Stimulated activated CD4-positive, alpha-beta T cell treated with anti-CD3 and anti-CD28 coated beads, Interleukin-2, amount 100 ng/mL, for 24 hours (primary cell): Measurements from ENCODE around the gene ARHGAP22.
A peak's percentile ranks its signal among the peaks of the same experiment; 100 is the strongest.

Source experiments
- DNase-seq, 2 donors: peaks; one replicate each; pipeline ENCODE4 v3.0.0-alpha.2; 2020

The ARHGAP22 gene

DNA sequence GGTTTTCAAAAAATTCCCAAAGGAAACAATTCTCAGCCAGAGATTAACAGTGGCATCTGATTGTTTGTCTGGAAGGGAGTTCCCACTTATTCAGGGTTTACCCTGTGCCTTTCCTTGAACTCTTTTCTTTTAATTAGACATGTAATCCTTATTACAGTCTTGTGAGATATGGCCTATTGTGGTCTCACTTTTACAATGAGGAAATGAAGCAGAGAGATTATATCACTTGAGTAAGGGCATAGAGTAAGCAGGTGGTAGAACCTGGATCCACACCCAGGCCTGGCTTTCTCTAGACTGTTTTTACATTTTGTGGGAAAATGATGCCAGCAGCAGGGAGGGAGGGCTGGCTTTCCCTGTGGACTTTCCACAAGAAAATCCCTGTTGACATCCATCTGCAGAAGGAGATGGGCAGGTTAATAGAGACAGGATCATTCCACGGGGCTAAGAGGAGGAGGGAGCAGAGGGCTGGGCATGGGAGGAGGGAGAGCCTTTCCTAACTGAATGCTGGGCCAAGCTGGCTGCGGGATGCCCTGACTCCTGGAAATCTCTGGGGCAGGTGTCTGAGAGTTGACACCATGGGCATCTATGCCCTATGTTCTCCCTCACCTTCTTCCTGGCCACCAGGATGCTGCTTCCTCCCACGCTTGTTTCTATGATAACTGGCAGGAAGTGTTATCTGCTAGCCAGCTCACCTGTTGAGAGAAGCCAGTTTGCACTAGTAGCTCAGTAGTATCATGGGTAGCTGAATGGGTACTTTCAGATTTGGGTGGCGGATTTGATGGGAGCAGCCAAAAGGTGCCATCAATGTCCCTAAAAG is 28.7 kb upstream of the ARHGAP22 start:
- DNase-seq, result no peak

DNA sequence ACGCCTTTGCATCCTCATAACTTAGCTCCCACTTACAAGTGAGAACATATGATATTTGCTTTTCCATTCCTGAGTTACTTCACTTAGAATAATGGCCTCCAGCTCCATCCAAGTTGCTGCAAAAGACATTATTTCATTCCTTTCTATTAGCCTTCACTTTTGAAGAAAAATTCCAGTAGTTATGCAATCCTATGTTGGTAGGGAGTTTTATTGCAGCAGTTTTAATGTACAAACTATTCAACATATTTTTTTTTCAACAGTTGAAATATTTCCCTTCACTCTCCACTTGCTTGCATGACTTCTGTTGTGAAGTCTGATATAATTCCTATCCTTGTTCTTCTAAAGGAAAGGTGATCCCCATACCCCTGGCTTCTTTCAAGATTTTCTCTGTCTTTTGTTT is 27.3 kb upstream of the ARHGAP22 start:
- no peak for DNase-seq

DNA sequence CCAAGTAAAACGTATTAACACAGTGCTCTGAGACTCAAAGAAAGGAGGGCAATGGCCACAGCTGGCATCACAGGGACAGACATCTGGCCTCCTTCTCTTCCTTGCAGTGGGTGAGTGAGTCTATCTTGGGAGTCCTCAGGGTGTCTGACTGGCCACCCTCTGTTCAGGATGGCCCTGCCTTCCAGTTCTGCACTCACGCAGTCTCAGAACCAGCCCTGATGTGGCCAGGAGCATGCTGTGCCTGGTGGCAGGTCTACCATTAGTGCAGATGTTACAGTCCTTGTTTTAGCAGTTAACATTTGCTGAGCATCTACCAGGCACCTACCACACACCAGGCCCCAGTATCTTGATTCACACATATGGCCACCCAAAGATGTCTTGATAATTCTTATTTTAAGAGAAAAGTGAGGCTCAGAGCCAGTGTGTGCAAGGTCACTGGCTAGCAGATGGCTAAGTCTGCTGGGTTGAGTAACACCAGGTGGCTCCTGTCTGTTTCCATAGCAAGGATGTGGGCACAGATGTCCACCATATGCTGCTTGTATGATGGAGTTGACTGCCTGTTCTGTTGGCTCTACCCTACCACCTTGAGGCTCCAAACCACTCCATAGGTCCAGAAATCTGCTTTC is 23.2 kb upstream of the ARHGAP22 start:
- no peak for DNase-seq

DNA sequence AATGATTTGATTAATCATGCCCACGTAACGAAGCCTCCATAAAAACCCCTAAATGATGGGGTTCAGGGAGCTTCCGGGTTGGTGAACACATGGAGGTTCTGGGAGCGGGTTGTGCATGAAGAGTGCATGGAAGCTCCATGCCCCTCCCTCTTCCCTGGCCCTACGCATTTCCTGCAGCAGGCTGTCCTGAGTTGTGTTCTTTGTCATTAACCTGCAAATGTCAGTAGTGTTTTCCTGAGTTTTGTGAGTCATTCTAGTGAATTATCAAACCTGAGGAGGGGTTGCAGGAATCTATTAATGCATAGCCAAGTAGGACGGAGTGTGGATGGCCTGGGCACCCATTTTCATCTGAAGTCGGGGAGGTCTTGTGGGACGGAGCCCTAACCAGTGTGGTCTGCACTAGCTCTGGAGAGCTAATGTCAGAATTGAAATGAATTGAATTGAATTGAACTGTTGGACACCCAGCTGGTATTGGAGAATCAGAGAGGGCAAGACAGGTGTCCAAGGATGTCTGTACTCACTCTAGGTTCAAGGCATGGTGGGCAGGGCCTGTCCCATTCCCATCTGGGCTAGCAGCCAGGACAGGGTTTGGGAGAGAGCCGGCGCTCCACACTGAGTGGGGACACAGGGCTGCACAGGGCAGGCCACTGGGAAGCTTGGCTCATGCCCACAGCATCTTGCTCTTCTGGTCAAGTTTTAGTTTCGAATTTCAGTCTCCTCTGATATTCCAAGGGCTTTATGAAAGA is 22.3 kb upstream of the ARHGAP22 start:
- DNase-seq, result no peak

DNA sequence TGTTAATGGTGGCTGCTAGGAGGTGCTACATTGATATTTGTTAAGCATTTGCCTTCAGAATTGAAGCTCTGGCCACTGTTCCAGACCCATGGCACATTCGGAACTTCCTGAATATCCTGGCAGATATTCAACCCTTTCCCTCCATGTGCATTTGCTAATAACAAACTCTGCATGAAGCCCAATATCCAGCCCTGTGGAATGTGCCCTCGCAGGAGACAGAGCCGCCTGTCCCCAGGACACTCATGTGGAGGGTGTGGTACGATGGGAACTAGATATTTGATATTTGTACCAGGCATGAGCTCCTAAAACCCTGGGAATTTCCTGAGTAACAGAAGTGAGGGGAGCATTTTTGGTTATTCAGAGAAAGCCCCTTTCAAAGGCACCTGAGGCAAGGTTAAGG is 21.6 kb upstream of the ARHGAP22 start:
- no peak for DNase-seq

DNA sequence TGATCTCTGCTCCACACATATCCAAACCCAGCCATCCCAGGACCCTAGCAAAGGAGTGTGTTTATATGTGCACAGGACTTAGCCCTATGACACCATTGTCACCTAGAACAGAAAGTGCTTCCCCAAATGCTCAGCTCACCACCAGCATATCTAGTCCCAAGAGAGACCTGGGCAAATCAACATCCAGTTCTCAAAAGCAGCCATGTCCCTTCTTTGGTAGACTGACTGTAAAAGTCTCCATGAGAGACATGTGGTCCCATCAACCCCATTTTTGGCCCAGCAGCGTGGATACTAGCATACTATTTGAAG is 20.9 kb upstream of the ARHGAP22 start:
- no peak for DNase-seq

DNA sequence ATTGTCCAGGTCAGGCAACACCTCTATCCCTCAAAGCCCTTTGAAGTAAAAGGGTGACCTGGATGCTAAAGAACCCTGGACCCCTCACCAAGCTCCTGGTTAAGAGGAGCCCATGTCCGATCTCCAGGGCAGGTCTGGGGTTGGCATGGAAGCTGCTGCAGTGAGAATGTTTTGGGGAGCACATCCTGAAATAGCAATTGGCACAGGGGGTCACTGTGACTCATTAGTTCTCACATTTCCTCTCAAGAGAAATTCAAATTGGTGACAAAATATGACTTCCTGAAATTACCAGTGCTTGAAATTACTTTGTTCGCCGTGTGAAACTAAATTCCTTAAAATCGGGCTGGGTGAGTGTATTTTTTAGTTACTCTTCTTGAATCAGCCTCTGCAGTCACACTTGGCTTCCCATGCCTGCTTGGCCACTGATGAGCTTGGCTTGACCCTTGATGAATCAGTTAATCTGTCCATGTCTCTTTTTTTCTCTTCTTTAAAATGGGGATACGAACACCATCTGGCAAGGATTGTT is 18.8 kb upstream of the ARHGAP22 start:
- DNase-seq, result no peak

DNA sequence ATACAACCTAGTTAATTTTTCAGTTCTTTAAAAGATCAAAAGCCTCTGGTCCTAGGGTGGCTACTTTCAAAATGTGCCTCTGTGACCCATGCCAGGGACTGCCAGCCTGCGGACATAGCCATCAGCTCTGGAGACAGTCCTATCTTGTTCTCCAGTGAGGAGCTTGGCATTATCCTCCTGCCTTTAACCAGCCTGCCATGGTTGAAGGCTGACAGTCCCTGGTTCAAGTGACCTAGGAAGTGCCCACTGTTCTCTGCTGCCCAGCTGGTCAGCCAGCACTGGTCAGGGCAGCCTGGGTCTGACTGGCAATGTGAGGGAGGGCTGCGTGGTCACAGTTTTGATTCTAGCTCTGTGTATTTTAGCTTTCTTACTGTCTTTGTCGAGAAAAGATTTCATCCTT is 18.1 kb upstream of the ARHGAP22 start:
- no peak for DNase-seq

DNA sequence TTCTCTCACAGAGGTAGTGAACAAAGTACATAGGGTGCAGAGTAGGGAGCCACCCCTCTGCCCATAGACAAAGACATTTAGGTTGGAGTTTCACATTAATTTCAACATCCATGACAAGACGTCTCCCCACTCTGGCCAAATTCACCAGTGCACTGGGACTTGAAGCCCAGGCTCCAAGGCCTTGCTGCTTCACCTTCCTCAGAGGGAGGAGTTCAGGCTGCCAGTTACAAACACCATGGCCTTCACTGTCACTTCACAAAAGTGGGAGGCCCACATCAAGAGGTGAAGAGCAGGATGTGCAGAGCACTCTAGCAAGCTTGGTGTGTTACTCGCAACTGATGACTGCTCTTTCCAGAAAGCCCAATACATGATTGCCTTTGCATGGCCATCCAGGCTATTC is 15.8 kb upstream of the ARHGAP22 start:
- no peak for DNase-seq

DNA sequence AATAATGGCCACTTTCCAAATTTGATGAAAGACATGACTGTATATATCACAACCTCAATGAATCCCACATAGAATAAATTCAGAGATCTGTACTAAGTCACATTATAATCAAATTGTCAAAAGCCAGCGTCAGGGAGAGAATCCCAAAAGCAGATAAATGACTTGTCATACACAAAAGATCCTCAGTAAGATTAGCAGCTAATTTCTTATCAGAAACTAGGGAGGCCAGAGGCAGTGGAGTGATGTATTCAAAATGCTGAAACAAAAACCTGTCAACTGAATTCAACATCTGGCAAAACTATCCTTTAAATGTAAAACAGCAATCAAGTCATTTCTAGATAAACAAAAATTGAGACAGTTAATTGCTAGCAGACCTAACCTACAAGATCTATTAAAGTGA is 11.6 kb upstream of the ARHGAP22 start:
- DNase-seq, result no peak

DNA sequence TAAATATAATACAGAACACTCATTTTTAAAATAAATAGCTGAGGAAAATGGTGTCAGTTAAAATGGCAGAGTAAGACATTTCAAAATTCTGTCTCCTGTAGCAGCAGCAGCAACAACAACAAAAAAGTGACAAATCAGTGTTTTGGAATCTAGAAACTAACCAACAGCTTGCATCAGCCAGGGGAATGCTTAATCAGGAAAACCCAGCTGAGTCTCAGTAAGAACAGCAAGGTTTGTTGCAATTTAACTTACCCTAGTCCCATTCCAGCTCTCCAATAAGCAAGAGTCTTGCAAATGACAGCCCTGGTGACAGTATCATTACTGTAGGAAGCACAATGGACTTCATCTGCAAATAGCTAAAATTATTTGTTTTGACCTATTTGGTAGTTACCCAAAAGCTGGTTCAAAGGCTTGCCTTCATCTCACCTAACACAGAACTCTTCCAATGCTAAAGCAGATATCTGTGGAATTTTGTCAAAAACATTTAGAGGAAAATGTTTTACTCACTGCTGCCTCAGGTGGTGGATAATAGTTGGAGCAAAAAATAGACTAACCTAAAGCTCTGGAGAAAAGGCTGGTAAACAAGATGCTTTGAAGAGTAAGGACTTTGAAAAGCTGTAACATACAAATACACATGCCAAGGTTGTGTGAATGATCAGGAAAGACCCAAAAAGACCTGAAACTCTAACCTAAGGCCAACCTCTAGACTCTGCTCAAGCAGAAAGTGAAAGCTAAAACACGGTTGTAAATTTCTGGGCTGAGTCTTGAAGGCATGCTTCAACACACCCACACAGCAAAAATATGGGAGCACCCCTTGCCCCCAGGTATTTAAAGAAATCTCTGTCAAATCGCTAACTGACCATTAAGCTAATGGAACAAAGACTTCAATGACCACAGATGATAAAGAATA is 9.9 kb upstream of the ARHGAP22 start:
- no peak for DNase-seq

DNA sequence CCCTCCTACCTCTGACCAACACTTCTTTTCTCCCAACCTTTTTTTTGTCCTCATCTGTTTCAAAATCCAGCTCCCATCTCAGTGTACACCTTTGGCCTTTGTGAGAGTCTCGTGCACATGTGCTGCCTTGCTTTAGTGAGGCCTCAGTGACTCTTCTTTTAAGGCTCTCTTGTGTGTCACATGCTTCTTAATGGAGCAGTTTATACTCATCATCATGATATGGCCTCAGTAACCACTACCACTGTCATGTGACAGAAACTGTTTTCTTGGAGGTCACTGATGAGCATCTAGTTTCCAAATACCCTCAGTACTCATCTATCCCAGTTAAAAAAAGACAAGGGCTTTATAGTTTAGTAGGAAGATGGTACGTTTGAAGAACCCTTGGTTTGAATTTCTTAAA is 8.1 kb upstream of the ARHGAP22 start:
- DNase-seq, result no peak

DNA sequence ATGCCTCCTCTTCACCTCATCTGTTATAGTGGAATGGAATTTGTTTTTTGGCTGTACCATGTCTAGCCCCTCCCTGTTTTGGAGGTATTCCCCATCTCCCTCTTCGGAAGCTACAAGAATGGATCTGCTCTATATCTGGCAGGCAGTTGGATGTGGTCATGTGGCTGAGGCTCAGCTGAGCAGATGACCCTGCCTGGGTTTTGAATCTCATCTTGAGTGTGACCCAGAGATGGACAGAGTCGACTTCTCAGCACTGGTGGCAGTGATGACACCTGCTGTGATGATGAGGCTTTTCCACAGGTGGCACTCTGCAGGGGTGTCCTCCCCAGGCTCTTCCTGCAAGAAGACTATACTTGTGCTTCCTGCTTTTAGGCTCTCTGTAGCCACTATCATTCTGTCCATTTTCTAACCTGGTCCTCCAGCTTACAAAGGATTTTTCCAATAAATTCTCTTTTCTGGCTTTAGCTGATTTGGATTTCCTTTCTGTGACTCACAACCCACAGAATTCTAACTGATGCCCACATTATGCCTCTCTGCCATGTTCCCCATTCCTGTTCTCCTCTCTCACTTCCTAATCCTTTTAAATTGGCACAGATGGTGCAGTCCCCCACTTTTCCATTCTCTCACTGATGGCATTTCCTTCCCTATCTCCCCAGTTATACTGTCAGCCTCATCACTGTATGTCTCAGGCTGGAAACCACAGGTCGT is 7.5 kb upstream of the ARHGAP22 start:
- no peak for DNase-seq

DNA sequence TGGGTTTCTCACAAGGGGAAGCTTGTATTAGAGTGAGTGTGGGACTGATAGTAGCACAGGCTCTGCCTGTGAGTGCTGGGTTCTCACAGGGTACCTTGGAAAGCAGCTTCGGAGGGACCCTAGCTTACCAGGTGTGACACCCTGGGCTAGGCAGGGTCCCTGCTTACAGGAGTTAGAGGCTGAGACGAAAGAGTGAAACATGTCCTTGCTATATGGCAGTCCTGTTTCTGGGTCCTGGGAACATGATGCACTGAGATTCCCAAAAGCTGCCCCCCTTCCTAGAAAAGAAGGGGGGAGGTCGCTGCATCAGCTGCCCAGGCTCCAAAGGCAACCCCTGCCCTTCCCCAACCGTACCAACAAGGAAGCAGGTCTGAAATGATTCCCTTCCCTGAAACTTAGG is 6.3 kb upstream of the ARHGAP22 start:
- no peak for DNase-seq

DNA sequence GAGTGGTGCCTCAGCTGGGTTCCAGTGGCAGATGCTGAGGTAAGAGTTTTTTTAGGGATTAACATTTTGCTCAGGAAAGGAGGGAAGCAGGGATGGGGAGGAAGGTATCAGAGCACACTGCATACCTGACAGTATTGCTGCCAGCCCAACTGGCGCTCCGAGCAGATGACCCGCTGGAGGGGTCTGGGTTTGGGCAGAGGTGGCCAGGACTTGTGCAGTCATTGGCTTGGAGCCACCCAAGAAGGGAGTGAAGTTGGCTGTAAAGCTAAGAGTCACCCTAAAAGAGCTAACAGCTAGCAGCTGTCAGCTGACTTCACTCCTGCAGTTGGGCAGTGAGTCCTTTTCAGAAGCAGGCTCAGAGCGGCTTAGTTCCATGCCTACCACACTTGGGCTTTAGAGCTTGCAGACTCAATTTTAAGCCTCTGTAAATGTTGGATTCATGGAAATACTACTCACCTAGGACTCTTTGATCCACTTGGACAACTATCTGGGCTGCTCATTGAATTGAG is 5.8 kb upstream of the ARHGAP22 start:
- no peak for DNase-seq

DNA sequence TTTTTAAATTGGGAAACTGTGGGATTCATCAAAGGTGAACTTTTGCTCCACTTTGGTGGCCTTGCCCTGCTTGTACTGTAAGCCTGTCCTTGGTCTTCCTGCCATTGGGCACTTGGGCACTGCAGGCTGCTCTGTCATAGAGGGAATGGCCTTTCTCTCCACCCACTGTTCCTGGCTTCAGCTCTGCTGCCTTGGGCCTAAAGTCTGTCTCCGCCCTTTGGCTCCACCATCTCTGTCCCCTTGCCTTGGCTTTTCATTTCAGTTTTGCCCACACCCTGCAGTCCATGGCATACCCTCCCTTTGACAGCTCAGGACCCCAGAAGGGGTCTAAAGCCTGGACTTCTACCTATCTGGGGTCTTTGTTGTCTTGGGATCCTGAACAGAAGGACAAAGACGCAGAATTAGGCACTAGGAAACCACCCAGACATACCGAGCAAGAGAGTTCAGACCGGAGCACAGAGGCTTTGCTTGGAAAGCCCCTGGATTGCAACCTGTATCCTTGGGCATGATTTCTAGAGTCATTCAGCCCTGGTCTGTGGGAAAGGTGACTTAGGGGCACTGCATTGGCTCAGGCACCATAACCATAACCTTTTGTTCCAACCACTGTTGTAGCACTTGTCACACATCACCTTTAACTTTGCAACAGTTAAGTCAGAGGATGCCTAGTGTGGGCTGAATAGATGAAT is 5.2 kb upstream of the ARHGAP22 start:
- DNase-seq, result no peak

DNA sequence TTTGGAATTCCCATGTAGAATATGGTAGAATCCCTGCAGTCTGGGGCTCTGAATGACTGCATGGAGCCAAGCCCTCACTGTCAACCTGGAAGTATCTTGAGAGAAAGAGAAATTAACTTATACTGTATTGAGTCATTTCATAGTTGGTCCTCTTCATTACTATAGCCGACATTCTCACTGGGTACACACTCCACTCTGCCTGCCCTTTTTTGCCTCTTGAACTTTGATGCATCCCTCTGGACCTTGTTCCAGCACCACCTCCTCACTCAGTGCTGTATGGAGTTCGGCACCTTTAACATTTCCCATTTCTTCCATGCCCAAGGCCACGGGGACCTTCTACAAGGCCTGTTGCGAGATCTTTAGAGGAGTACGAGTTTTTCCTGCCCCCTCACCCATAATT is 4.6 kb upstream of the ARHGAP22 start:
- no peak for DNase-seq

DNA sequence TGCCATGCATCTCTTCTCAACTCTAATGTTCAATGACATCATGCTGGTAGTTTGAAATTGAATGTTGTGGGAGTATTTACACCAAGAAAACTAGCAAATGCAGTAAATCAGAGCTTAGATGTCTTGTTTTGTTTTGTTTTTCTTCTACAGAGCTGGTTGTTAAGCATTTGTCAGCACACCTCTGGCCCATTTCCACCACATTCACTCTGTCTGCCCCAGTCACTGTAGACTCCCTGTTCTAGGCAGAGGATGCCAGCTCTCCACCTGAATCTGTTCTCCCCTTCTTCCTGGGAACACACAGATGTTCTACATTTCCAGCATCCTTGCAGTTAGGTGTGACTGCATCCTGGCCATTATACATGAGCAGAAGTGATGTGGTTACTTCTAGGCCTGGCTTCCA is 4.1 kb upstream of the ARHGAP22 start:
- DNase-seq, result no peak

DNA sequence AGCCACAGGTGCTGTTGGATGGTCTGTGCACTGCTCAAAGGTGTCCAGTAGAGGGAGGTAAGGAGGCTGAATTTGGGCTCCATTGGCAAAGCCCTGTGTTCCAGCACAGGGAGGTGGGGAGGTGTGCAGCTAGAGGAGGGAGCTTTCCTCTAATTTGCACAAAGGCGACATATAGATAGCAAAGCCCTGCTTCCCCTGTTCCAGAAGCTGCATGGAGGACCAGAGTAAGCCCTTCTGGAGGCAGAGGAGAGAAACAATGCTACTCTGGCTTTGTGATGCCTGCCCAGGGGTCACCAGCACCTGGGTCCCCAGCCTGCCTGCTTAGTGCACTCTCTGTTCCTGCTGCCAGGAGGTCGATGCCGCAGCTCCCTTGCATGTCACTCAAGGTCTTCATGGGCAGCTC is 3.4 kb upstream of the ARHGAP22 start:
- DNase-seq, result peak; percentile 26 to 36

DNA sequence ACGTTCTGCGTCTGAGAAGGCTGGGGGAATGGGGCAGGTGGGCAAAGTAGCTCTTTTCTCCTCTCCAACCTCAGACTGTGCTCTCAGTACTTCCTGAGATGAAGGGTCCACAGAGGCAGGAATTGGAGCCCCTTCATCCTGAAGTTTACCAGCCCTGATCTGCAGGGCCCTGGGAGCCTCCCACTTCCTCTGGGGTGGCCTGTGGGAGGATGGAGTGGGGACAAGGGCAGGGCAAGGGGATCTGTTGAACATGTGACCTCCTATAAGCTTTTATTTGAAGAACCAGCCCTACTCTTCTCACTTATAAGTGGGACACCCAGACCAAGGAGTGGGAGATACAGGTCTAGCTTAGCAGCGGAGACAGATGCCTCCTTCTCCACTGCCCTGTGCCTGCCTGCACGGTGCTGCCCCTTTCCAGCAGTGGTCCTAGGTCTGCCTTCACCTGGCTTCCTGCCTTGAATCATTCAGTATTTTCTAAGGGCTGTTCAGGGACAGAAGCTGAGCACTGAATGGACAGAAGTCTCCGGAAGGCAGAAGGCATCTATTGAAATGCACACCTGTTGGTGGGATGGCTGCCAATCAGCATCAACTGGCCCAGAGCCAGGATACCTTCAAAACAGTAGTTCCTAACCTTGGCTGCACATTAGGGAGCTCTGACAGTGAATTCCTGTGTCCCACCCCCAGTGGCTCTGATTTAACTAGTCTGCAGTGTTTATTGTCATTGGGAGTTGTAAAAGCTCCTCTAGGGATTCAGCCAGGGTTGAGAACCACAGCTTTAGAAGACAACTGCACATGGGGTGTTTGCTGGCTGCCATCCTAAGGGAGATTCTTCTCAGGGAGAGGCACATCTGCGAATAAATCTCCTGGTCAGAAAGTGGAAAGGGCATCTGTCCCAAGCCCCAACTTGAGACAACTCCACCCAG is 2.7 kb upstream of the ARHGAP22 start:
- no peak for DNase-seq
